Endothelial cell (in vitro differentiated cells): ENCODE measurements around the gene ABHD12B. TPM values are rescaled to one million over a fixed set of nuclear protein-coding genes. Genes with fewer than 3 reads are reported as not detected.

ENCODE experiments used
- DNase-seq: peaks from one replicate; pipeline ENCODE4 v3.0.0; 2021; ENCODE audit warnings: low spot score
- H3K27ac Mint-ChIP-seq: one replicate; pipeline ENCODE4 v1.8.0; 2021; ENCODE audit warnings: mixed read lengths, inconsistent platforms; ENCODE audit not compliant: unreplicated experiment
- H3K27me3 Mint-ChIP-seq: one replicate; pipeline ENCODE4 v1.8.0; 2021; ENCODE audit warnings: mild to moderate bottlenecking, moderate library complexity, mixed read lengths, inconsistent platforms; ENCODE audit not compliant: unreplicated experiment
- H3K36me3 Mint-ChIP-seq: one replicate; pipeline ENCODE4 v1.8.0; 2021; ENCODE audit warnings: mild to moderate bottlenecking, low read depth, mixed read lengths, inconsistent platforms; ENCODE audit not compliant: unreplicated experiment
- H3K4me1 Mint-ChIP-seq: one replicate; pipeline ENCODE4 v1.8.0; 2021; ENCODE audit warnings: mild to moderate bottlenecking, mixed read lengths, inconsistent platforms; ENCODE audit not compliant: unreplicated experiment
- H3K4me3 Mint-ChIP-seq: one replicate; pipeline ENCODE4 v1.8.0; 2021; ENCODE audit warnings: mild to moderate bottlenecking, mixed read lengths, inconsistent platforms; ENCODE audit not compliant: unreplicated experiment
- H3K9me3 Mint-ChIP-seq: one replicate; pipeline ENCODE4 v1.8.0; 2021; ENCODE audit warnings: mixed read lengths, inconsistent platforms; ENCODE audit not compliant: unreplicated experiment
- total RNA-seq: library from RNA; stranded (reverse); fragmentation: NEBNext Ultra II Directional; extraction: Animal tissue kit (Norgen Biotek cat#: 25700); gene quantifications from one replicate; pipeline ENCODE4 v1.2.1, GENCODE V29; 2021; ENCODE audit not compliant: unreplicated experiment
- TF ChIP-seq, protein P1 (sequence below): fragments of 200-600 bp; sonication (generic); IDR thresholded peaks from one replicate; pipeline ENCODE4 v1.5.0; 2021; ENCODE audit warnings: antibody characterized with exemption; ENCODE audit not compliant: unreplicated experiment

The ABHD12B gene
- total RNA-seq, 1 donor from 2014 or later, result 2.7 TPM

DNA sequence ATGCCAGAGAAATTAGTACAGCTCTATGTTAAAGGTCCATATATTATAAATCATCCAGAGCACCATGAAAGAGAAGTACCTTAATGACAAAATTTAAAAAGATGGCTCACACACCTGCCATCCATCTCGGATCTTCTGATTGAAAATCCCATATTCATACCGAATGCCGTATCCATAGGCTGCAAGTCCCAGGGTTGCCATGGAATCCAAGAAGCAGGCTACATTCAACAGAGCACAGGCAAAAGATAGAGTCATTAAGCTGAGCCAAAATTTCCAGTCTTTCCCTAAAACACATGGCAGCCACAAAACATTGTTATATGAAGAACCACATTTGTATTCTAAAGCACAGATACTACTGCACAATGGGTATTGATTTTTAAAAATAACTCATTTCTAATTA, 59.7 kb downstream of the ABHD12B start:
- Mint-ChIP-seq H3K9me3 (no peaks in the 10 kb centered on the region), H3K4me1 (peaks cover 11% of the 10 kb centered on the region), H3K27ac (no peak overlapping the region), H3K36me3 (peaks cover 3% of the 10 kb centered on the region), H3K27me3 (no peaks in the 10 kb centered on the region), H3K4me3 (no peak overlapping the region)
- TF ChIP-seq, protein P1, sequence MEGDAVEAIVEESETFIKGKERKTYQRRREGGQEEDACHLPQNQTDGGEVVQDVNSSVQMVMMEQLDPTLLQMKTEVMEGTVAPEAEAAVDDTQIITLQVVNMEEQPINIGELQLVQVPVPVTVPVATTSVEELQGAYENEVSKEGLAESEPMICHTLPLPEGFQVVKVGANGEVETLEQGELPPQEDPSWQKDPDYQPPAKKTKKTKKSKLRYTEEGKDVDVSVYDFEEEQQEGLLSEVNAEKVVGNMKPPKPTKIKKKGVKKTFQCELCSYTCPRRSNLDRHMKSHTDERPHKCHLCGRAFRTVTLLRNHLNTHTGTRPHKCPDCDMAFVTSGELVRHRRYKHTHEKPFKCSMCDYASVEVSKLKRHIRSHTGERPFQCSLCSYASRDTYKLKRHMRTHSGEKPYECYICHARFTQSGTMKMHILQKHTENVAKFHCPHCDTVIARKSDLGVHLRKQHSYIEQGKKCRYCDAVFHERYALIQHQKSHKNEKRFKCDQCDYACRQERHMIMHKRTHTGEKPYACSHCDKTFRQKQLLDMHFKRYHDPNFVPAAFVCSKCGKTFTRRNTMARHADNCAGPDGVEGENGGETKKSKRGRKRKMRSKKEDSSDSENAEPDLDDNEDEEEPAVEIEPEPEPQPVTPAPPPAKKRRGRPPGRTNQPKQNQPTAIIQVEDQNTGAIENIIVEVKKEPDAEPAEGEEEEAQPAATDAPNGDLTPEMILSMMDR, result no peak
- DNase-seq, result no peak

DNA sequence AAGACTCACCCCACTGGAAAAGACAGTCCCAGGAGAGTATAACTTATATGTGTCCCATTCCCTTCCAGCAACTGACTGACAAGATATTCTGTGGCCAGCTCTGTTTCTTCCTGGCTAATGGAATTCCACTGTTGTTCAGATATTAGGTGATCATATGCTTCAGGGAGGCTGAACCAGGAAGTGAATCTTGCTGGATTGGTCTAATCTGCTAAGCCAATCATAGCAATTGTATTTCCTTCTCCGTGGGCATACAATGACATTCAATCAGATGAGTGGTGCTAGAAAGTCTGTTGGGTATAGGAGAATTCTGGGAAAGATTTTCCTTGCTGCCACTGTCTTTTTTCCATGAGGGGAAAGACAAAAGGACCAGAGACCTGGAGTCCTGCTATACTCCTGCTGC, 60.3 kb downstream of the ABHD12B start:
- H3K36me3 Mint-ChIP-seq, result peaks cover 3% of the 10 kb centered on the region
- TF ChIP-seq, protein P1, result no peak

DNA sequence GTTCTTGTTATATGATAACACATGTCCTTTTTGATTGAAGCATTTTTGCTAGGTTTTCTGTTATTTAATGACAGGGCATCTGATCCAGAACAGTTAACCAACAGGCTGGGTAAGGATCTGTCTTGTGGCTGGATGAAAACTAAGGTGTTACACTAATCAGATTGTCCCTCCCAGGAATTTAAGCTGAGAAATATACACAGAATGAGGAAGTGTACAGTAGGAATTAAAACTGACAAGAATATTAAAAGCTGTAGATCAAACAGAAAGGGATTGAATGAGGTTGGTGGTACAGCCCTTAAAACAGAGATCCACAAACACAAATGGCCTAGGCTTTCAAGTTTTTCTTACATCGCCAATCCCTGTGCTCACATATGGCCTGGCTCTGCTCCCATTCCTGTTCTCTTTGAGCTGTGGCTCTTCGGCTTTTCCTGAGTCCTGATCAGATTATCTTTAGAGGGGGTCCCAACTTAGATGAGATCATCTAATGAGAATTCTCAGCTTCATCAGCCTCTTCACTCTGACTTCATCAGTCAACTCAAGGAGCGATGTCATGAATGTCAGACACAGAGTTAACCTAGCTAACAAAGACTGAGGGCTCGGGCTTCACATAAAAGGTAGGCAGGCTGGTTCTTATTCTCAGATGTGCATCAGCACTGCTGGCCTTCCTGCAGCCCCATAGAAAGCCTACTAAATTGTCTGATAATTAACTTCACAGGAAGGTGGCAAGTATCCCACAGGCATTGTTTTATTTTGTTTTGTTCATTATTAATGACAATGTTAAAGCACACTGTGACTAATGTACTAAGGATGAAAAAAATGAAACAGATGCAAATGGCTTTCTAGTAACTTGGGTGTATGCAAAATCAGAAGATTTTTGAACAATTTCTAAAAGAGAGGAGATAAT, 61.0 kb downstream of the ABHD12B start:
- Mint-ChIP-seq H3K4me3 (no peak overlapping the region), H3K9me3 (no peaks in the 10 kb centered on the region), H3K4me1 (peaks cover 8% of the 10 kb centered on the region), H3K27ac (no peak overlapping the region), H3K27me3 (no peaks in the 10 kb centered on the region), H3K36me3 (peaks cover 3% of the 10 kb centered on the region)
- no peak for DNase-seq
- TF ChIP-seq, protein P1, result no peak

More for the DNA sequence above, 60.3 kb downstream of the ABHD12B start:
- Mint-ChIP-seq H3K27ac (no peak overlapping the region), H3K9me3 (no peaks in the 10 kb centered on the region), H3K4me3 (no peak overlapping the region), H3K4me1 (peaks cover 11% of the 10 kb centered on the region), H3K27me3 (no peaks in the 10 kb centered on the region)
- no peak for DNase-seq

DNA sequence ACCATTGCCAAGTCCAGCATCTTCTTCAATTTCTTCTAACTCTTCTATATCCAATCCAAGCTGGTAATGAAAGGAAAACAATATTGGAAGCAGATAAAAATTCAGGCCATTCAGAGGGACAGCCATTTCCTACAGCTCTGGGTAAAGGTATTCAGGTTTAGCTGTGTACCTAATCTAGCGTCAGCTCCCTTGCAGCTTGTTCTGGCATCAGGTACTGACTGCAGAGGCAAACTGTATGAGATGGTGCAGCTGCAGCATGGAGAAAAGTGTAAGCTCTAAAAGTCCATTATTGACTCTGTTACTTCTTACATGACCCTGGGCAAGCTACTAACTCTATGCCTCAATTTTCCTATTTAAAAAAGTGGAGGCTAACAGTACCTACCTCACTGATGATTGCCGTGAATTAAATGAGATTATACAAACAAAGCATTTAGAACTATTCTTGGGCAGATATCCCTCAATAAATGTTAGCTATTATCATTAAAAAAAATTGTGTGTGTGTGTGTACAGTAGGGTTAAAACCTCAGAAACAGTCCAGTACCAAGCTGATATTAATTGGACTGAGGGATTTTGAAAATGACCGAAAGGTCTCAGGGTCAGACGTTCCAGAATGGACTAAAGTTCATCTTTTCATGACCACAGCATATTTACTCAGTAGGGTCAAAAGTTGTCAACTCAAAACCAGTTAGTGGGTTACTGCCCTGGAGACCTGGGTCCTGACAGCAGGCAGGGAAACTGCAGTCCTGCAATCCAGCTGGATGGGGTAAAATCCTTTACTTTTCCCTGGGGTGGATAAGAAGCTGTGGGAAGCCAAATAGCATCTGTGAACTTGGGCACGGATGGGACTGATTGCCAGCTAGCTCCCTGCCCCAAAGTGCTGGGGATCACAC, 63.5 kb downstream of the ABHD12B start:
- H3K27ac Mint-ChIP-seq, result no peak overlapping the region

More for the DNA sequence above, 63.5 kb downstream of the ABHD12B start:
- no peak for DNase-seq
- Mint-ChIP-seq H3K27me3 (no peaks in the 10 kb centered on the region), H3K36me3 (peaks cover 3% of the 10 kb centered on the region), H3K4me1 (no peaks in the 10 kb centered on the region), H3K9me3 (no peaks in the 10 kb centered on the region), H3K4me3 (no peak overlapping the region)
- TF ChIP-seq, protein P1, result no peak
